Loucy (cell line): ENCODE measurements around the gene PPP1R16B.

Experiments
- CTCF ChIP-seq: fragments of 200-600 bp; sonication (generic); conservative IDR thresholded peaks from 2 replicates; pipeline ENCODE4 v1.5.1; 2014; ENCODE audit warnings: mild to moderate bottlenecking, antibody characterized with exemption, low read length
- EZH2phosphoT487 ChIP-seq: fragments of 200-600 bp; IDR thresholded peaks from 2 replicates; pipeline ENCODE4 v1.6.1; 2018; ENCODE audit warnings: antibody characterized with exemption, mild to moderate bottlenecking, moderate library complexity, borderline replicate concordance

GRCh38 chr20:38877483-38877882 lies 72.0 kb downstream of the PPP1R16B start:
- TF ChIP-seq CTCF = no peak
- TF ChIP-seq EZH2phosphoT487 = no peak
